ENCODE results near the gene USP31.

- TF ChIP-seq EZH2 (conservative IDR thresholded peaks at IDR 0.05; ENCODE audit: low read depth, low read length) (no peak), ZNF512 (CRISPR knock-in tag; IDR thresholded peaks at IDR 0.05) (no peak), SNAPC2 (CRISPR knock-in tag; IDR thresholded peaks at IDR 0.05) (no peak), ZBTB43 (CRISPR knock-in tag; conservative IDR thresholded peaks at IDR 0.05) (no peak)
These were observed 129.2 kb downstream of the USP31 start for GRCh38 chr16:23020084-23020483.

Measured in HepG2 (cell line).